Osteoblast (primary cell): ENCODE results near the gene ST8SIA1. TPM values are rescaled to one million over a fixed set of nuclear protein-coding genes. Genes with fewer than 3 reads are reported as not detected.

Experiments
- DNase-seq: peaks from one replicate; pipeline ENCODE4 v3.0.0; 2011; ENCODE audit warnings: low spot score, mixed read lengths; ENCODE audit not compliant: insufficient read length; ENCODE audit errors: missing footprints
- H2AFZ ChIP-seq: 2 replicates; pipeline ENCODE4 v1.6.0; 2011; ENCODE audit warnings: mild to moderate bottlenecking, low read length
- H3K27ac ChIP-seq: 2 replicates; pipeline ENCODE4 v1.5.1; 2011; ENCODE audit warnings: mild to moderate bottlenecking, low read depth, low read length, moderate library complexity
- H3K27me3 ChIP-seq: 2 replicates; pipeline ENCODE4 v1.6.0; 2012; ENCODE audit warnings: mild to moderate bottlenecking, control low read depth, inconsistent platforms, low read length, moderate library complexity; ENCODE audit not compliant: insufficient read depth
- H3K36me3 ChIP-seq: 2 replicates; pipeline ENCODE4 v1.5.1; 2011; ENCODE audit warnings: mild to moderate bottlenecking, low read length, control low read depth, moderate library complexity; ENCODE audit not compliant: insufficient read depth
- H3K4me1 ChIP-seq: 2 replicates; pipeline ENCODE4 v1.5.1; 2011; ENCODE audit warnings: mild to moderate bottlenecking, low read length, control low read depth, moderate library complexity; ENCODE audit not compliant: insufficient read depth
- H3K4me2 ChIP-seq: 2 replicates; pipeline ENCODE4 v1.6.0; 2011; ENCODE audit warnings: mild to moderate bottlenecking, low read length; ENCODE audit not compliant: insufficient read depth
- H3K4me3 ChIP-seq: fragments of 200-600 bp; sonication (generic); 3 replicates; pipeline ENCODE4 v1.5.1; 2012; ENCODE audit warnings: mild to moderate bottlenecking, low read length, inconsistent platforms; ENCODE audit not compliant: insufficient read depth
- H3K79me2 ChIP-seq: 2 replicates; pipeline ENCODE4 v1.6.0; 2012; ENCODE audit warnings: mild to moderate bottlenecking, low read length, control low read depth, inconsistent platforms; ENCODE audit not compliant: insufficient read depth
- H3K9me3 ChIP-seq: 2 replicates; pipeline ENCODE4 v1.5.1; 2011; ENCODE audit warnings: low read depth, low read length, control low read depth
- H4K20me1 ChIP-seq: 2 replicates; pipeline ENCODE4 v1.6.0; 2012; ENCODE audit warnings: mild to moderate bottlenecking, low read length, control low read depth; ENCODE audit not compliant: insufficient read depth
- total RNA-seq: library from RNA; depleted of rRNA; stranded (reverse); fragments of >200 nt; gene quantifications from 2 replicates; pipeline ENCODE4 v1.2.3, GENCODE V29; 2012
- TF ChIP-seq, protein P1 (sequence below): IDR thresholded peaks from 2 replicates; pipeline ENCODE4 v1.5.1; 2011; ENCODE audit warnings: mild to moderate bottlenecking, low read depth, low read length, moderate library complexity; ENCODE audit errors: extremely low read depth

The ST8SIA1 gene
- total RNA-seq, 1 donor, result 6.2 TPM

DNA sequence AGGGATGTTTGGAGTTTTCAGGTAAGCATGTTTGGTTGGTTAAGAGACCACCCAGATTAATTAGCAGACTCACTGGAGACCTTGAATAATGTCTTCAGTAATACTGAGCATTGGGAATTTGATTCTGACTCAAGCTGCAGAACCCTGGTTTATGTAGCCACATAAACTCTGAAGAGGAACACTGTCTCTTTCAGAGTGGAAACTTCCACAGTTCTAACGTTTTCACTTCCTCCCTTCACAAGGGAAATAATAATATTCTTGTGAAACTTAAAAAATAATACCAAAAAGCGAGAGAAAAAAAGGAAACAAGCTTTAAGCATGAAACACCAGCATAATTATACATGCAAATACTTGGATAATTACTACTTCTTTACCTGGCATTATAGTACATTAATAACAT, 40.0 kb upstream of the ST8SIA1 start:
- no peaks in the 10 kb centered on the region for H3K27me3 ChIP-seq
- no peaks in the 10 kb centered on the region for H3K9me3 ChIP-seq
- TF ChIP-seq, protein P1, sequence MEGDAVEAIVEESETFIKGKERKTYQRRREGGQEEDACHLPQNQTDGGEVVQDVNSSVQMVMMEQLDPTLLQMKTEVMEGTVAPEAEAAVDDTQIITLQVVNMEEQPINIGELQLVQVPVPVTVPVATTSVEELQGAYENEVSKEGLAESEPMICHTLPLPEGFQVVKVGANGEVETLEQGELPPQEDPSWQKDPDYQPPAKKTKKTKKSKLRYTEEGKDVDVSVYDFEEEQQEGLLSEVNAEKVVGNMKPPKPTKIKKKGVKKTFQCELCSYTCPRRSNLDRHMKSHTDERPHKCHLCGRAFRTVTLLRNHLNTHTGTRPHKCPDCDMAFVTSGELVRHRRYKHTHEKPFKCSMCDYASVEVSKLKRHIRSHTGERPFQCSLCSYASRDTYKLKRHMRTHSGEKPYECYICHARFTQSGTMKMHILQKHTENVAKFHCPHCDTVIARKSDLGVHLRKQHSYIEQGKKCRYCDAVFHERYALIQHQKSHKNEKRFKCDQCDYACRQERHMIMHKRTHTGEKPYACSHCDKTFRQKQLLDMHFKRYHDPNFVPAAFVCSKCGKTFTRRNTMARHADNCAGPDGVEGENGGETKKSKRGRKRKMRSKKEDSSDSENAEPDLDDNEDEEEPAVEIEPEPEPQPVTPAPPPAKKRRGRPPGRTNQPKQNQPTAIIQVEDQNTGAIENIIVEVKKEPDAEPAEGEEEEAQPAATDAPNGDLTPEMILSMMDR, result no peak
- no peak for DNase-seq
- no peaks in the 10 kb centered on the region for H3K79me2 ChIP-seq
- peaks cover 8% of the 10 kb centered on the region for H3K4me1 ChIP-seq
- no peaks in the 10 kb centered on the region for H3K36me3 ChIP-seq
- no peak overlapping the region for H3K27ac ChIP-seq
- no peak overlapping the region for H2AFZ ChIP-seq
- no peaks in the 10 kb centered on the region for H4K20me1 ChIP-seq
- H3K4me2 ChIP-seq, result no peak overlapping the region
- H3K4me3 ChIP-seq, result no peak overlapping the region

DNA sequence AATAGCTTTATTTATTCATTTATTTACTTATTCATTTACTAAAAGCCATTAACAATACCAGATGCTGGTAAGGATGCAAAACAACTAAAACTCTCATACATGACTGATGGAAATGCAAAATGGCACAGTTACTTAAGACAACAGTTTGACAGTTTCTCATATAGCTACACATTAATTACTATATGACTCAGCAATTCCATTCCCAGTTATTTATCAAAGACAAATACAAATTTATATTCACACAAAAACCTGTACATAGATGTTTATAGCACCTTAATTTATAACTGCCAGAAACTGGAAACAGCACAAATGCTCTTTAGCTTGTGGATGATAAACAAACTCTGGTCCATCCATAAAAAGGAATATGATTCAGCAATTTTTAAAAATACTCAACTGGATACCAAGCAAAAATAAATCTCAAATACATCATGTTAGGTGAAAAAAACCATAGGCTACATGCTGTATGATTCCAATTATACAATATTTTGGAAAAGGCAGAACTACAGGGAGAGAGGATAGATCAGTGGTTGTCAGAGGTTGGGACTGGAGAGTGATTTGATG, 37.9 kb upstream of the ST8SIA1 start:
- H3K36me3 ChIP-seq, result no peaks in the 10 kb centered on the region
- TF ChIP-seq, protein P1, result no peak
- no peak for DNase-seq
- H3K79me2 ChIP-seq, result no peaks in the 10 kb centered on the region
- H3K9me3 ChIP-seq, result peaks cover 2% of the 10 kb centered on the region
- no peak overlapping the region for H2AFZ ChIP-seq
- H4K20me1 ChIP-seq, result no peaks in the 10 kb centered on the region
- no peak overlapping the region for H3K4me2 ChIP-seq
- H3K27ac ChIP-seq, result no peak overlapping the region
- no peaks in the 10 kb centered on the region for H3K4me1 ChIP-seq
- no peak overlapping the region for H3K4me3 ChIP-seq
- H3K27me3 ChIP-seq, result no peaks in the 10 kb centered on the region

DNA sequence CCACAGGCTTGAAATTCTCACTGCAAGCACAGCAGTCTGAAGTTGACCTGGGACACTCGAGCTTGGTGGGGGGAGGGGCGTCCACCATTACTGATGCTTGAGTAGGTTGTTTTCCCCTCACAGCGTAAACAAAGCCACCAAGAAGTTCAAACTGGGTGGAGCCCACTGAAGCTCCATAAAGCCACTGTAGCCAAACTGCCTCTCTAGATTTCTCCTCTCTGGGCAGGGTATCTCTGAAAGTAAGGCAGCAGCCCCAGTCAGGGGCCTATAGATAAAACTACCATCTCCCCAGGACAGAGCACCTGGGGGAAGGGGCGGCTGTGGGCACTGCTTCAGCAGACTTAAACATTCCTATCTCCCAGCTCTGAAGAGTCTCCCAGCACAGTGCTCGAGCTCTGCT, 31.7 kb upstream of the ST8SIA1 start:
- Histone ChIP-seq H3K9me3 (peaks cover 2% of the 10 kb centered on the region), H4K20me1 (no peaks in the 10 kb centered on the region), H3K4me1 (no peaks in the 10 kb centered on the region), H2AFZ (no peak overlapping the region), H3K27me3 (no peaks in the 10 kb centered on the region), H3K4me2 (no peak overlapping the region), H3K4me3 (no peak overlapping the region), H3K36me3 (no peaks in the 10 kb centered on the region), H3K79me2 (no peaks in the 10 kb centered on the region), H3K27ac (no peak overlapping the region)
- no peak for DNase-seq
- TF ChIP-seq, protein P1, result no peak

DNA sequence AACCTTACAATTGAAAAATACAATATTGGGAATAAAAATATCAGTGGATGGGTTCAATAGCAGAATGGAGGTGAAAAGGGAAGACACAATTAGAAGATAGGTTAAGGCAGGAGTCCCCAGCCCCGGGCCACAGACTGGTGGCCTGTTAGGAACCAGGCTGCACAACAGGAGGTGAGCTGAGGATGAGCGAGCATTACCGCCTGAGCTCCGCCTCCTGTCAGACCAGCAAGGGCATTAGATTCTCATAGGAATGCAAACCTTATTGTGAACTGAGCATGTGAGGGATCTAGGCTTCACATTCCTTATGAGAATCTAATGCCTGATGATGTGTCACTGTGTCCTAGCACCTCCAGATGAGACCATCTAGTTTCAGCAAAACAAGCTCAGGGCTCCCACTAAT, 27.3 kb upstream of the ST8SIA1 start:
- no peaks in the 10 kb centered on the region for H3K4me1 ChIP-seq
- H3K27me3 ChIP-seq, result no peaks in the 10 kb centered on the region
- no peak for DNase-seq
- H4K20me1 ChIP-seq, result no peaks in the 10 kb centered on the region
- no peak overlapping the region for H3K4me3 ChIP-seq
- no peaks in the 10 kb centered on the region for H3K79me2 ChIP-seq
- no peak overlapping the region for H2AFZ ChIP-seq
- no peak overlapping the region for H3K4me2 ChIP-seq
- no peaks in the 10 kb centered on the region for H3K36me3 ChIP-seq
- no peaks in the 10 kb centered on the region for H3K9me3 ChIP-seq
- TF ChIP-seq, protein P1, result no peak
- no peak overlapping the region for H3K27ac ChIP-seq
